ENCODE measurements around the gene S100B.
A peak's percentile ranks its signal among the peaks of the same experiment; 100 is the strongest.

Gene S100B

DNA sequence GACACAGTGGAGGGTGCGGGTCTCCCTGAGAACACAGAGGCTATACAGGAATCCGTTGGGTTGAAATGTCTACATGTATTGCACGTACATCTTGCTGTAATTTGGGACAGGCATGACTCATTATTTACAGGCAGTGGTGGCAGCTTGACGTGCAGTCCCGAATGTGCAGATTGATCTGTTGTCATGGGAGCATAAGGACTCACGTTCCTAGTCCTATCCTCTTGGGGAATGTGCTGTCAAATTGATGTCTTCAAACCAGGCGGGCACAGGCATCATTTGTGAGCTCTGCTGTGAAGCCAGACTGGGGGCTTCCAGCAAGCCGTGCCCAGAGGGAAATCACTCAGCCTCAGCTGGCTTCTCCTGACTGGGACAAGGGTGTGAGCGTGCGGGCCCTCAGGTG is 40.5 kb downstream of the S100B start:
- peaks cover 4% of the 10 kb centered on the region for H3K27me3 Mint-ChIP-seq (ENCODE audit: low read depth, poor library complexity)
- no peak overlapping the region for H3K4me3 Mint-ChIP-seq
- peaks cover 67% of the 10 kb centered on the region for H3K36me3 Mint-ChIP-seq (ENCODE audit: low read depth)
- peaks cover 5% of the 10 kb centered on the region for H3K4me1 Mint-ChIP-seq
- no peak for DNase-seq
- TF ChIP-seq CTCF (IDR thresholded peaks at IDR 0.05): no peak
- H3K9me3 Mint-ChIP-seq: no peaks in the 10 kb centered on the region
- peak overlapping the region; percentile 68 for H3K27ac Mint-ChIP-seq

- no peak overlapping the region for H3K4me3 Mint-ChIP-seq
- no peaks in the 10 kb centered on the region for H3K9me3 Mint-ChIP-seq
- TF ChIP-seq CTCF (IDR thresholded peaks at IDR 0.05): no peak
- H3K4me1 Mint-ChIP-seq: peaks cover 7% of the 10 kb centered on the region
- peaks cover 4% of the 10 kb centered on the region for H3K27me3 Mint-ChIP-seq (ENCODE audit: low read depth, poor library complexity)
- H3K27ac Mint-ChIP-seq: peak overlapping the region; percentile 94
- H3K36me3 Mint-ChIP-seq (ENCODE audit: low read depth): peaks cover 61% of the 10 kb centered on the region
- DNase-seq: no peak
Observed at GRCh38 chr21:46562964-46563607, 41.8 kb downstream of the S100B start.

DNA sequence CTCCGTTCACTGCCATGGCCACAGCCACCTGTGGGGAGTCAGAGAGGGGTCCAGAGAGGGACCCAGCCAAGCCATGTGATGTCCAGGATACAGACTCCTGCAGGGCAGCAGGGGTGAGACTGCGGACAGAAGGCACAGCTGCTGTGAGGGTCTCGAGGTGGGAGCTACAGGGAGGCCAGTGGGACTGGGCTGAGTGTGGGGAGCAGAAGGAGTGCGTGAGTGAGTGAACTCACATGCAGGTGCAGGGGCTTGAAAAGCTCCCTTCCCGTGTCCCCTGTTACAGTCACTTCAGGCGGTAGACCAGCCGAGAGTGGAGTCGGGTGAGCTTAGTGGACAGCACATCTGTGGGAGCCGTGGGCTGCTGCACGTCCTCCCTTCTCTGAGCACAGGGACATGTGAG is 42.4 kb downstream of the S100B start:
- Mint-ChIP-seq H3K9me3 (no peaks in the 10 kb centered on the region), H3K4me3 (no peak overlapping the region), H3K27me3 (ENCODE audit: low read depth, poor library complexity) (peaks cover 4% of the 10 kb centered on the region), H3K4me1 (peaks cover 7% of the 10 kb centered on the region), H3K36me3 (ENCODE audit: low read depth) (peaks cover 57% of the 10 kb centered on the region), H3K27ac (peak overlapping the region; percentile 94)
- TF ChIP-seq CTCF (IDR thresholded peaks at IDR 0.05): no peak
- DNase-seq: no peak

GRCh38 chr21:46561445-46562090 is 43.3 kb downstream of the S100B start:
- no peak for TF ChIP-seq CTCF (IDR thresholded peaks at IDR 0.05)
- H3K27ac Mint-ChIP-seq: no peak overlapping the region
- no peak overlapping the region for H3K4me3 Mint-ChIP-seq
- H3K9me3 Mint-ChIP-seq: no peaks in the 10 kb centered on the region
- H3K27me3 Mint-ChIP-seq (ENCODE audit: low read depth, poor library complexity): peaks cover 4% of the 10 kb centered on the region
- peaks cover 60% of the 10 kb centered on the region for H3K36me3 Mint-ChIP-seq (ENCODE audit: low read depth)
- H3K4me1 Mint-ChIP-seq: peaks cover 7% of the 10 kb centered on the region
- DNase-seq: no peak

- peaks cover 60% of the 10 kb centered on the region for H3K36me3 Mint-ChIP-seq (ENCODE audit: low read depth)
- no peaks in the 10 kb centered on the region for H3K9me3 Mint-ChIP-seq
- no peak for TF ChIP-seq CTCF (IDR thresholded peaks at IDR 0.05)
- DNase-seq: no peak
- H3K27me3 Mint-ChIP-seq (ENCODE audit: low read depth, poor library complexity): peaks cover 1% of the 10 kb centered on the region
- H3K4me3 Mint-ChIP-seq: no peak overlapping the region
- peaks cover 7% of the 10 kb centered on the region for H3K4me1 Mint-ChIP-seq
- no peak overlapping the region for H3K27ac Mint-ChIP-seq
Observed at GRCh38 chr21:46560568-46561444, 44.1 kb downstream of the S100B start.
